ENCODE data around the gene ARHGAP23.

DNA sequence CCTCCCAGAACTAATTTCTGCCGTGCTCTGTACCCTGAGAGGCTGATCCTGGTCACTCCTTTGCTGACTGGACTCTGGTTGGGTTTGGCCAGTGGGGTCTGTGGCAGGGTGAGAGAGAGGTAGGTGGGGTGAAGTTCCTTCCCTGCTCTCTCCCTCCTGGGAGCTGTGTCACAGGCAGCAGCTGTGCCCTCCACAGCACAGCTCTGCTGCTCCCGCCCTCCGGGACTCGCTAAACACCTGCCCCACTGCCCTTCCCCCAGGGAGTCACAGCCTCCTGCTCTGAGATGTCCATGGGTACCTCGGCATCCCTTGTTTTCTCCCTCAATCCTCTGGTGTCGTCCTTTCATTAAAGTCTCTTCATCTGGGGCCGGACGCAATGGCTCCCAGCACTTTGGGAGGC is 111.1 kb downstream of the ARHGAP23 start:
- TF ChIP-seq, protein P1, sequence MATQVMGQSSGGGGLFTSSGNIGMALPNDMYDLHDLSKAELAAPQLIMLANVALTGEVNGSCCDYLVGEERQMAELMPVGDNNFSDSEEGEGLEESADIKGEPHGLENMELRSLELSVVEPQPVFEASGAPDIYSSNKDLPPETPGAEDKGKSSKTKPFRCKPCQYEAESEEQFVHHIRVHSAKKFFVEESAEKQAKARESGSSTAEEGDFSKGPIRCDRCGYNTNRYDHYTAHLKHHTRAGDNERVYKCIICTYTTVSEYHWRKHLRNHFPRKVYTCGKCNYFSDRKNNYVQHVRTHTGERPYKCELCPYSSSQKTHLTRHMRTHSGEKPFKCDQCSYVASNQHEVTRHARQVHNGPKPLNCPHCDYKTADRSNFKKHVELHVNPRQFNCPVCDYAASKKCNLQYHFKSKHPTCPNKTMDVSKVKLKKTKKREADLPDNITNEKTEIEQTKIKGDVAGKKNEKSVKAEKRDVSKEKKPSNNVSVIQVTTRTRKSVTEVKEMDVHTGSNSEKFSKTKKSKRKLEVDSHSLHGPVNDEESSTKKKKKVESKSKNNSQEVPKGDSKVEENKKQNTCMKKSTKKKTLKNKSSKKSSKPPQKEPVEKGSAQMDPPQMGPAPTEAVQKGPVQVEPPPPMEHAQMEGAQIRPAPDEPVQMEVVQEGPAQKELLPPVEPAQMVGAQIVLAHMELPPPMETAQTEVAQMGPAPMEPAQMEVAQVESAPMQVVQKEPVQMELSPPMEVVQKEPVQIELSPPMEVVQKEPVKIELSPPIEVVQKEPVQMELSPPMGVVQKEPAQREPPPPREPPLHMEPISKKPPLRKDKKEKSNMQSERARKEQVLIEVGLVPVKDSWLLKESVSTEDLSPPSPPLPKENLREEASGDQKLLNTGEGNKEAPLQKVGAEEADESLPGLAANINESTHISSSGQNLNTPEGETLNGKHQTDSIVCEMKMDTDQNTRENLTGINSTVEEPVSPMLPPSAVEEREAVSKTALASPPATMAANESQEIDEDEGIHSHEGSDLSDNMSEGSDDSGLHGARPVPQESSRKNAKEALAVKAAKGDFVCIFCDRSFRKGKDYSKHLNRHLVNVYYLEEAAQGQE (IDR thresholded peaks at IDR 0.05; ENCODE audit: insufficient read depth in 1 of 2, low read depth in 2 of 2, low read length in 2 of 2): no peak
- no peak for TF ChIP-seq FOXP2 (optimal IDR thresholded peaks at IDR 0.05; ENCODE audit: borderline replicate concordance, extremely low read depth, extremely low read length, insufficient read depth)
- TF ChIP-seq SIN3A (IDR thresholded peaks at IDR 0.05; ENCODE audit: borderline replicate concordance, insufficient read depth, low read length): no peak
- TF ChIP-seq TAF1 (IDR thresholded peaks at IDR 0.05; ENCODE audit: borderline replicate concordance, insufficient read depth, low read length): no peak
